Activated T-cell treated with anti-CD3 and anti-CD28 coated beads for 24 hours (primary cell): Measurements from ENCODE around the gene USP32.
"Not testable (repeated sequence)": the region's sequence is repeated elsewhere in the genome, so short reads cannot be mapped to it uniquely, and the experiment has no call there.

ENCODE experiments used
- DNase-seq: peaks from one replicate; pipeline ENCODE4 v3.0.0-alpha.2; 2020; ENCODE audit warnings: low read depth

The USP32 gene

DNA sequence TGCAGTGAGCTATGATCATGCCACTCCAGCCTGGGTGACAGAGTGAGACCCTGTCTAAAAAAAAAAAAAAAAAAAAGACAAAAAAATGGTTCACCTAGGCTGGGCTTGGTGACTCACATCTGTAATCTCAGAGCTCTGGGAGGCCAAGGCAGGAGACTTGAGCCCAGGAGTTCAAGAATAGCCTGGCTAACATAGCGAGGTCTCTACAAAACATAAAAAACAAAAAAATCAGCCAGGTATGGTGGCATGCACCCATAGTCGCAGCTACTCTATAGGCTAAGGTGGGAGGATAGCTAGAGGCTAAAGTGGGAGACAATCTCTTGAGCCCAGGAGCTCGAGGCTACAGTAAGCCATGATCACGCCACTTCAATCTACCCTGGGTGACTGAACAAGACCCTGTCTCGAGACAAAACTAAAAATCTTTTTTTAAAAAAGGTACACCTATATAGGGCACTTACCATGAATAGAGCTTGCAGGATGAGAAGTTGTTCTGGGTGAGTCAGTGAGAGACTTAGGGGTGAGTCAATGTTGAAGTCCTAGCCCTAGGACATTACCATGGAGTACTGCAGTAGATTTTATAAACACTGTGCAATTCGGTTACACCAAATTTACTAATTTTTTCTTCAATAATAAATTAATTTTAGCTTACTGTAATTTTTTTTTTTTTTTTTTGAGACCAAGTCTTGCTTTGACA, 19.0 kb downstream of the USP32 start:
- DNase-seq = no peak

DNA sequence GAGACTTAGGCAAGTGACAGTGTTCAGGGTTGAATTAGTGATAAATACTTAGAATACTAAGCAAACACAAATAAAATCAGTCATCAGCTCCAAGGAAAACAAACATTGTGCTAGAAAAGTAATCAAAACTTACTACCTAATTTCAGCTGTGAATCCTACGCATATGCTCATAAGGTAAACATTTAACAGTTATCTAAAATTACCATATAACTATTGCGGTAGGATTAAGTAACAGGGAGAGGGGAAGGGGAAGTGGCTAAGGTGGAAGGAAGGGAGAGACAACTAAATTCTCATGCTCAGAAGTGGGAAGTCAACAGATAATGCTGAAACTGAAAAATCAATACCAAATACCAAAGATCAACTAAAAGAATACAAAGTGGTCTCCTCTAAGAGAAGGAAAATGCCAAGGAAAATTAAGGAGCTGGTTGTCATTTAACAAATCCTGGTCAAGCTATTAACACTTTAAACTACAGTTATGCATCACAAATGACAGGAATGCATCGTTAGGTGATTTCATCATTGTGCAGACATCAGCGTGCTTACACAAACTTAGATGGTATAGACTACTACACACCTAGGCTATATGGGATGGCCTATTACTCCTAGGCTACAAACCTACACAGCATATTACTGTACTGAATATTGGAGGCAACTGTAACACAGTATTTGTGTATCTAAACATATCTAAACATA, 20.0 kb downstream of the USP32 start:
- no peak for DNase-seq

DNA sequence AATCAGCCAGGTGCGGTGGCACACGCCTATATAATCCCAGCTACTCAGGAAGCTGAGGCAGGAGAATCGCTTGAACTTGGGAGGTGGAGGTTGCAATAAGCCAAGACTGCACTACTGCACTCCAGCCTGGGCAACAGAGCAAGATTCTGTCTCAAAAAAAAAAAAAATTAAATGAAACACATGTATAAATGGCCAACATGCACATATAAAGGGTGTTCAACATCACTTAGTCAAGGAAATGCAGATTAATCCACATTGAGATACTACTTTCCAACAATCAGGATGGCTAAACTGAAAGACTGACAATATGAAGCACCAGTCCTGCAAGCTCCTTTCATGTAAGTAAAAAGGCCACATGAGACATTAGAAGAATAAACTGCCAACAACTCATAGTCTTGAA, 20.5 kb downstream of the USP32 start:
- no peak for DNase-seq

DNA sequence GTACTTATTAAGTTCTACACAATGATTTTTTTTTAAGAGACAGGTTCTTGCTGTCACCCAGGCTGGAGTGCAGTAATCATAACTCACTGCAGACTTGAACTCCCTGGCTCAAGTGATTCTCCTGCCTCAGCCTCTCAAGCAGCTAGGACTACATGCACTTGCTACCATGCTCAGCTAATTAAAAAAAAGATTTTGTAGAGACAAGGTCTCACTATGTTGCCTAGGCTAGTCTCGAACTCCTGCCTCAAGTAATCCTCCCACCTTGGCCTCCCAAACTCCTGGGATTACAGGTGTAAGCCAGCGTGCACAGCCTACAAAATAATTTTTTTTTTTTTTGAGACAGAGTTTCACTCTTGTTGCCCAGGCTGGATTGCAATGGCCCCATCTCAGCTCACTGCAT, 22.2 kb downstream of the USP32 start:
- DNase-seq = no peak

- DNase-seq = no peak
These were observed 28.1 kb downstream of the USP32 start for GRCh38 chr17:60363700-60364405.

DNA sequence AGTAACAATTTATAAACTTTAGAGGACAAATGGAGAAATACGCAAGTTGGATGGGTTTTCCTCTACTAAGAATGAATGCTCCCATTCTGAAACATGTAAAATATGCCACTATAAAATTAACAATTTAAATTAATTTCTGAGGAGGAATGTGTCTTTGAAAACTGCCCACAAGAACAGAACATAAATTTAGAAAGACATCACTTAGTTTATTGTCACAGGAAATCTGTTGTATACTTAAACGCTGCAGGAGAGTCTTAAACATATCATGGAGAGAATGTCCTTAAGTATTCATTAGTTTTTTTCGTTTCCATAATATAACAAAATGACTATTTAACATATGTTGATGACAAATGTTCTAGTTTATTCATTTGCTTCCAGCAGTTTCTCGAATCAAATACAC, 29.6 kb downstream of the USP32 start:
- DNase-seq = no peak

GRCh38 chr17:60361889-60362288, 30.0 kb downstream of the USP32 start:
- DNase-seq = no peak

DNA sequence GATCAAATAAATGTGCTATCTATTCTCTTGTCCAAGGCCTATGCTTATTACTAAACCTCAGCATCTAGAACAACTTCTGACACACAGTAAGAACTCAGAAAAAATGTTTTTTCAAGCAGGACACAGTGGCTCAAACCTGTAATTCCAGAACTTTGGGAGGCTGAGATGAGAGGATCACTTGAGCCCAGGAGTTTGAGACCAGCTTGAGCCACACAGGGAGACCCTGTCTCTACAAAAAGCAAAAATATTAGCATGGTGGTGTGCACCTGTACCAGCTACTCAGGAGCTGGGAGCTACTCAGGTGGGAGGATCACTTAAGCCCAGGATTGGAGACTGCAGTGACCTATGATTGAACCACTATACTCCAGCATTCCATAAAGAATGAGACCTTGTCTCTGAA, 32.5 kb downstream of the USP32 start:
- no peak for DNase-seq

DNA sequence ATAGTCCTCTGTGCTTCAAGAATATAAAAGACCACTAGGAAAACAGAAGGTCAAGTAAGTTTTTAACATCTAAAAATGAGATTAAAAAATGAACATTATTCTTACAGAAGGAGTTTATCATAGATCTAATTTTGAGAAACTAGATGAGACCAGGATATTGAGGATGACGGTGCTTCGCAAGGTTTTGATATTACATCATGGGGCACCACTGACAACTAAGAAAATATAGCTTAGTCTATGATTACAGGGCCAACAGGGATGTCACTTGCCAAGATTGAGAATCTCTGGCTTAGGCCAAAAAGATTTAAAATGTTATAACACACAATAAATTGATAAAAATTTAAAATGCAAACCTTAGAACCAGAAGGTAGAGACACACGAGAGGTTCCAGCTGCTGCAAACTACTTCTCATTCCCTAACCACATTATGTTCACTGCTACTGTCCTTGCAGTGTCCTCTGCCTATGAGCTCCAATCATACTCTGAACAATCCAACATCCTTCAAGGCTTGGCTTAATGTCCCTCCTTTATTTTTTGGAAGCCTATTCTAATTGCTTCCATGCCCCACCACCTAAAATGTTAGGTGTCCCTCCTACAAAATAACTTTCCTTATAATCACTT, 33.2 kb downstream of the USP32 start:
- no peak for DNase-seq

GRCh38 chr17:60356940-60357339, 35.0 kb downstream of the USP32 start:
- no peak for DNase-seq

GRCh38 chr17:60355663-60356594, 36.0 kb downstream of the USP32 start:
- no peak for DNase-seq

- DNase-seq = no peak
These were observed 37.7 kb downstream of the USP32 start for GRCh38 chr17:60354223-60354622.

DNA sequence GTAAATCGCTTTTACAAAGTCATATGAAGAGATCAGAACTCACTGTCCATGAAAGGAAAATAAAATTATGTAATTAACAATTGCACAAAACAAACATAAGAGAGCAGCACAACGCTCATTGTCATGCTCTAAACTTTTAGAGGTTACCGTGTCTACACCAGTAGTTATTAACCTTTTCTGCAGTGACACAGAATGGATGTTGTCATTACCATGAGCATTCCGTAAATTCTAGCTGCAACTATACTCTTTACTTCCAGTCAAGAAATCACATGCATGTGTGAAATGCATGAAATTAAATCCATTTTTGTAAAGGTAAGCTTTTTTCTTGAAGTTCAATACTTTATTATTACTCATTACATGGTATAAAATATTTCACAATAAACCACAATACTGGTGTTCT, 38.2 kb downstream of the USP32 start:
- no peak for DNase-seq

- no peak for DNase-seq
These were observed 39.4 kb downstream of the USP32 start for GRCh38 chr17:60352569-60352968.

DNA sequence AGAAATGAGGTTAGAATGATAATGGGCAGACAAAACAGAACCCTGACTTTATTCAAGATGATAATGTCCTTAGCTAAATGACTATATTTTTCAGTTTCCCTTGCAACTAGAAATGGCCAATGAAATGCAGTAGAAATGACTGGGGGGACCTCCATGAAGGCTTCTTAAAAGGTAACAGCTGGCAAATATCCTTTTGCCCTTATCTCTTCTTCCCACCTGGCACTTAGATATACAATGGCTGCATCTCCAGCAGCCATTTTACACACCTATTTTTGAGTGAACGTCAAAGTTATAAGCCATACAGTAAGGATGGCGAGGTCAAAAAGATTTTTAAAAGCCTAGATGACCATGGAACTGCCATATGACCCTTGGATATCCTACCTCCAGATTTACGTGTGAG, 39.9 kb downstream of the USP32 start:
- no peak for DNase-seq

- DNase-seq = no peak
These were observed 40.8 kb downstream of the USP32 start for GRCh38 chr17:60351012-60351695.

DNA sequence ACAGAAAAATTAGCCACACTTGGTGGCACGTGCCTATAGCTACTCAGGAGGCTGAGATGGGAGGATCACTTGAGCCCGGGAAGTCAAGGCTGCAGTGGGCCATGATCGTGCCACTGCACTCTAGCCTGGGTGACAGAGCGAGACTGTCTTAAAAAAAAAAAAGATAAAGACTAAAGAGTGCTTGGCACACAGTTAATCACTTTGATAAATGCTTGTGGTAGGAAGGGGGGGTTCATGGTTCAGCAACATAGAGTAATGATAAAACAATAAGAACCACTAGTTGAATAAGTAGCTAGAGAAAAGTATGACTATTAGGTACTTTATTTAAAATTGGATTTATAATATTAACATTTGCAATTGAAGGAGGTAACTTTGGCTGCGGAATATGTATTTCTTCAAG, 43.3 kb downstream of the USP32 start:
- no peak for DNase-seq

GRCh38 chr17:60345233-60345632, 46.7 kb downstream of the USP32 start:
- DNase-seq = no peak

DNA sequence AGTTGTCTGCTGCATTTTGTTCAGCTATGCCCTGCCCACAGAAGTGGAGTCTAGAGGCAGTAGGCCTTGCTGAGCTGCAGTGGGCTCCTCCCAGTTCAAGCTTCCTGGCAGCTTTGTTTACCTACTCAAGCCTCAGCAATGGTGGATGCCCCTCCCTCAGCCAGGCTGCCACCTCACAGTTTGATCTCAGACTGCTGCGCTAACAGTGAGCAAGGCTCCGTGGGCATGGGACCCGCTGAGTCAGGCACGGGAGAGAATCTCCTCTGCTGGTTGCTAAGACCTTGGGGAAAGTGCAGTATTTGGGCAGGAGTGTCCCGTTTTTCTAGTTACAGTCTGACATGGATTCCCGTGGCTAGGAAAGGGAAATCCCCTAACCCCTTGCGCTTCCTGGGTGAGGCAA, 49.4 kb downstream of the USP32 start:
- not testable (repeated sequence) for DNase-seq

DNA sequence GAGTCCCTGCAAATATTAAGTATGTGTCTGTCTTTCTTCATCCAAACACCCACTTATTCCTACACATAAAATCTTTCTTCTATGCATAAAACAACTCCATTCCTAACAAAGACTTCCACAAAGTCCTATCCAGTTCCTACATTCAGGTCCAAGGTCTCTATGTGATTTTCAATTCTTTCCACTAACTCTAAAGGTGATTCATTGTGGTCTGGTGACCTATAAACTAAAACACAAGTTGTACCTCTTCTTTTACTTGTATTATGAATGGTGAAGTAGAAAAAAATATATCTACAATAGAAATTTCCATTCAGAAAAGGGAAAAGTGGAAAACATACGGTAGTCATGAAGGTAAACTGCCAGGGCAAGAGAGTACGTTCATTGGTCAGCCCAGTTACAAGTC, 56.6 kb downstream of the USP32 start:
- no peak for DNase-seq

DNA sequence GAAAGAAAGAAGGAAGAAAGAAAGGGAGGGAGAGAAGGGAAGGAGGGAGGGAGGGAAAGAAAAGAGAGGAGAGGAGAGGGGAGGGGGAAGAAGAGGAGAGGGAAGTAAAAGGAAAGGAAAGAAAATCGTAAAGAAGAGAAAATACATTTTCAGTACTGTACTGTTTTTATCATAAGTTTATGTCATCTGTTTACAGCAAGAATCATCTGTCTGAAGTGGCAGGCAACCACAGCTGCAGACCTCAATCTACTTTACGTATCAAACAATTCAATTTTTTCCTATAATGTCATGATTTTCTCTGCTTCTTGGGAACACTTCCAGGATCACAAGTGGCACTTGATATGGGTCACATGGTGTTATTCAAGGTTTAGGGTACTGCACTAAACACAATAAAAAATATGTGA, 58.3 kb downstream of the USP32 start:
- DNase-seq = no peak
